HUES64 (cell line): Measurements from ENCODE around the gene NOL6.

Source experiments
- H3K27ac ChIP-seq: 2 replicates; pipeline ENCODE4 v1.7.0; 2013; ENCODE audit warnings: low read depth, low read length, inconsistent platforms
- H3K27me3 ChIP-seq: 2 replicates; pipeline ENCODE4 v1.6.1; 2013; ENCODE audit warnings: mild to moderate bottlenecking, low read length; ENCODE audit not compliant: insufficient read depth
- H3K36me3 ChIP-seq: 2 replicates; pipeline ENCODE4 v1.6.1; 2013; ENCODE audit warnings: mild to moderate bottlenecking, low read length; ENCODE audit not compliant: insufficient read depth
- H3K4me1 ChIP-seq: 2 replicates; pipeline ENCODE4 v1.6.1; 2013; ENCODE audit warnings: mild to moderate bottlenecking, low read length, moderate library complexity; ENCODE audit not compliant: insufficient read depth
- H3K4me3 ChIP-seq: 2 replicates; pipeline ENCODE4 v1.5.1; 2013; ENCODE audit warnings: mild to moderate bottlenecking, low read length, moderate library complexity
- H3K9ac ChIP-seq: 2 replicates; pipeline ENCODE4 v1.6.1; 2013; ENCODE audit warnings: mild to moderate bottlenecking, low read depth, low read length
- H3K9me3 ChIP-seq: 2 replicates; pipeline ENCODE4 v1.6.1; 2013; ENCODE audit warnings: low read depth, low read length; ENCODE audit not compliant: insufficient read depth
- WGBS: fragments of 150-250, 120-280 bp; methylation state at CpG from one replicate; pipeline ENCODE4 v1.1.7; 2013; ENCODE audit warnings: missing lambda C conversion rate; 5-methylcytosine and 5-hydroxymethylcytosine counted together

NOL6 gene

DNA sequence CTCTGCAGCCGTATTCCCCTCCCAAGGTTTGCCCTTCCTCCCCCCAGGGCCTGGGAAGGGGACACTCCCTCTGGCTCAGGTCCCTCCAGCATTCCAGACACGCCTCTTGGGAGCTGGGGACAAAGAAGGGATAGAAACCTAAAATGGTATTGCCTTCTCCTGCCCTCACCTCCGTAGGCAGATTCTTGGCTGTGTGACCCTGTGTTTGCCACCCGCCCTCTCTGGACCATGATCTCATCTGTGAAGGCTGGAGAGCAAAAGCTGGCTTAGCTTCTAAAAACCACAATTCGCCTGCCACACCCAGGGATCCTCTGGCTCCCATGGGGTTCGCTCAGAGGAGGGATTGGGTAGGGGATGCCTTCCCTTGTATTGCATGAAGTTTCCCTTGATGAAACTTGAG, 34.0 kb downstream of the NOL6 start:
- Histone ChIP-seq H3K9ac (no peak overlapping the region), H3K4me1 (no peaks in the 10 kb centered on the region), H3K27ac (no peak overlapping the region), H3K9me3 (no peaks in the 10 kb centered on the region), H3K27me3 (no peaks in the 10 kb centered on the region), H3K4me3 (no peak overlapping the region), H3K36me3 (no peaks in the 10 kb centered on the region)
- WGBS: 79% methylated on average over 6 of the region's 6 CpGs

DNA sequence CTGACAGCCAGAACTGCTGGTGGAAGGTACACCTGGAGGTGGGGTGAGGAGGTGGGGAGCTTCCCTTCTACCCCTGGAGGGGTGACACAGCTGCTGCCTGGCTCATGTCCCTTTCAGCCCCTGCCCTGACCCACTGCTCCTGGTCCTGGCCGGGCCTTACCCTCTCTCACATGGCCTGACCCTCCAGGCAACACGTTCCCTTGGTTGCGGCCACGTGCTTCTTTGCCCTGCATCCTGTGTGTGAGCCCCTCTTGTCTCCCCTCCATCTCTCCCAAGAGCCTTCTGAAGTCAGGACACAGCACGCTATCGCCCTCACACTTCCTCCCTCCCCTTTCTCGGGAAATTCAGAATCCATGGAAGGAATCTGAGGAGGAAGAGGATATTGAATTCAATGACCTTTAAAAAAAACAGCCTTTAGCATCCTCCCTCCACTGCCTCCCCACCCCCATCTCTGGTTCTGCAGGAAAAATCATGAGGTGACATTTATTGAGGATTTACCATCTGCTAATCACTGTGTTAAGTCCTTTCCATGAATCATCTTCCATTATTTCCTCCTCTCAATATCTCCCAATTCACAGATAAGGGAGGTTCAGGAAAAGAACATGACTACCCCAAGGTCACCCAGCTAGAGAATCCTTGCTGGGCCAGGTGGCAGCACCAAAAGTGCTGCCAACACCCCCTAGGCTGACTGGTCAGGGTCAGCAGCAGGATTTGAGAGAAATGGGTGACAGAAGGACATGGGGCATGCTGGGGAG, 34.6 kb downstream of the NOL6 start:
- Histone ChIP-seq H3K27ac (no peak overlapping the region), H3K4me3 (no peak overlapping the region), H3K9ac (no peak overlapping the region), H3K9me3 (no peaks in the 10 kb centered on the region), H3K4me1 (no peaks in the 10 kb centered on the region), H3K36me3 (no peaks in the 10 kb centered on the region), H3K27me3 (no peaks in the 10 kb centered on the region)
- 72% methylated on average over 5 of the region's 7 CpGs for WGBS

DNA sequence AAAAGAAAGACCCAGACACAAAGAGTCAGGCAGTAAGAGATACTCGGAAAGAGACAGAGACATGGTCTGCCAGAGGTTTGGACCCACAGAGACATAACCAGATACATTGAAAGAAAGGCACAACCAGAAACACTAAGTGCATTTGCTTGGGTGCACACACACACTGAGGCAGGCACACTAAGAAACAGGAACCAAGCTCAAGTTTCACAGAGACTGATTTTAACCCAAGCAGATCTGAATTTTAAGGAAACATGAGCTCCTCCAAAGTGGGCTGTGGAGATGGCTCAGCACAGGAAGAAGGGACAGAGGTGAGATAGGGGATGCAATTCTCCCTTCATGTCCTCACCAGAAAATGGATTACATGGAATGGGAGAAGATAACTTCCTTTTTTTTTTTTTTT, 35.8 kb downstream of the NOL6 start:
- Histone ChIP-seq H3K9me3 (no peaks in the 10 kb centered on the region), H3K36me3 (no peaks in the 10 kb centered on the region), H3K4me1 (no peaks in the 10 kb centered on the region), H3K27me3 (no peaks in the 10 kb centered on the region), H3K4me3 (no peak overlapping the region), H3K27ac (no peak overlapping the region), H3K9ac (no peak overlapping the region)
- 100% methylated on average over 1 of the region's 1 CpG for WGBS

DNA sequence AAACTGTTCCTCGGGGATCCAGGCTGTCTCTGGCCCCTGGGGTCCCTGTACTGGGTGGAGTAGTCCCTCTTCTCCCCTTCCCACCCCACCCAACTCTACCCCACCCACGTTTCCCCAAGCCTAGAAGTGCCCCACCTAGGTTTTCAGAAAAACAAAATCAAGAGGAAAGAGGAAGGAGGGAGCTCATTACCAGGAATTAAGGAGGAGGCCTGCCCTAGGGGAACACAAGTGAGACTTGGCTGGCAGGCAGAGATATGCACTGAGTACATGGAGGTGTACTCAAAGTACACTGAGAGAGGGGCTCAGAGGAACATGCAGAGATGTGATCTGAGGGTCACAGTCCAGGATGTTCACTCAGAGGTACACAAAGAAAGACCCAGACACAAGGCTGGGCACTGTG, 36.5 kb downstream of the NOL6 start:
- H3K36me3 ChIP-seq: no peaks in the 10 kb centered on the region
- no peaks in the 10 kb centered on the region for H3K27me3 ChIP-seq
- H3K9ac ChIP-seq: no peak overlapping the region
- no peaks in the 10 kb centered on the region for H3K4me1 ChIP-seq
- H3K9me3 ChIP-seq: no peaks in the 10 kb centered on the region
- 100% methylated on average over 1 of the region's 2 CpGs for WGBS
- H3K27ac ChIP-seq: no peak overlapping the region
- no peak overlapping the region for H3K4me3 ChIP-seq

DNA sequence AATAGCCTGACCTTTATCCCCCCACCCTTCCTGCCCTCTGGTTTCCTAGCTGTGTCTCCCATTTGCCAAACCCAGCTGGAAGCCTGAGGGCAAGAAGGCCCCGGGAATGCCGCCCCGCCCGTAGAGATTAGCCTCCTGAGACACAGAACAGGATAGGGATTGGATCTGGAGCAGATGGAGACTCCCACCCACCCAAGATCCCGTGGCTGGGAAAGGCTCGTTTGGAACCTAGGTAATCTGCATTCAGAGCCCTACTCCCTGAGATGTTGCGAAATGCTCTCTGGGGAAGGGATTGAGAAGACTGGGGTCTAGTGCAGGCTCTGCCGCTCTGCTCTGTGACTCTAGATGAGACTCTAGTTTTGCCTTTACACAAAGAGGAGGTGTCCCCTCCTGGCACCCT, 37.3 kb downstream of the NOL6 start:
- Histone ChIP-seq H3K27me3 (no peaks in the 10 kb centered on the region), H3K9me3 (no peaks in the 10 kb centered on the region), H3K4me1 (no peaks in the 10 kb centered on the region), H3K4me3 (no peak overlapping the region), H3K9ac (no peak overlapping the region), H3K27ac (no peak overlapping the region), H3K36me3 (no peaks in the 10 kb centered on the region)
- WGBS: 73% methylated on average over 8 of the region's 8 CpGs

DNA sequence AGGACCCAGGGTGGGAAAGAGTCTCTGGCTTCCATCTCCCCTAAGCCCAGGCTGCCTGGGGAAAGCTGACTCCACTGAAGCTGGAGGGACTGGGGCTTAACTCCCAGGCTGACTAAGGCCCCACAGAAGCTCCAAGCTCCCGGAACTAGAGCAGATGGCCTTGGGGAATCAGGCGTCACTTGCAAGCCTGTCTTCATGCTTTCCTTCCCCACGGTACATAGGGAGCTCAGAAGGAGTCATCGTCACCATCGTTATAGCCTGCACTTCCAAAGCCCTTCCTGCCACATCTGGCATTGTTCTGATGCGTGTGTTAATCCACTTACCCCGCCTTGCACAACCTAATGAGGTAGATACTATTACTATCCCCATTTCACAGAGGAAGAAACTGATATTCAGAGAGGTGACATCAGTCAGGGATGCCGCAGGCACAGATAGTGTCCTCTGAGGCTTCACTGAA, 37.9 kb downstream of the NOL6 start:
- H3K9ac ChIP-seq: no peak overlapping the region
- no peaks in the 10 kb centered on the region for H3K36me3 ChIP-seq
- H3K9me3 ChIP-seq: no peaks in the 10 kb centered on the region
- H3K4me1 ChIP-seq: no peaks in the 10 kb centered on the region
- no peak overlapping the region for H3K27ac ChIP-seq
- no peak overlapping the region for H3K4me3 ChIP-seq
- H3K27me3 ChIP-seq: no peaks in the 10 kb centered on the region
- WGBS: 87% methylated on average over 8 of the region's 8 CpGs

DNA sequence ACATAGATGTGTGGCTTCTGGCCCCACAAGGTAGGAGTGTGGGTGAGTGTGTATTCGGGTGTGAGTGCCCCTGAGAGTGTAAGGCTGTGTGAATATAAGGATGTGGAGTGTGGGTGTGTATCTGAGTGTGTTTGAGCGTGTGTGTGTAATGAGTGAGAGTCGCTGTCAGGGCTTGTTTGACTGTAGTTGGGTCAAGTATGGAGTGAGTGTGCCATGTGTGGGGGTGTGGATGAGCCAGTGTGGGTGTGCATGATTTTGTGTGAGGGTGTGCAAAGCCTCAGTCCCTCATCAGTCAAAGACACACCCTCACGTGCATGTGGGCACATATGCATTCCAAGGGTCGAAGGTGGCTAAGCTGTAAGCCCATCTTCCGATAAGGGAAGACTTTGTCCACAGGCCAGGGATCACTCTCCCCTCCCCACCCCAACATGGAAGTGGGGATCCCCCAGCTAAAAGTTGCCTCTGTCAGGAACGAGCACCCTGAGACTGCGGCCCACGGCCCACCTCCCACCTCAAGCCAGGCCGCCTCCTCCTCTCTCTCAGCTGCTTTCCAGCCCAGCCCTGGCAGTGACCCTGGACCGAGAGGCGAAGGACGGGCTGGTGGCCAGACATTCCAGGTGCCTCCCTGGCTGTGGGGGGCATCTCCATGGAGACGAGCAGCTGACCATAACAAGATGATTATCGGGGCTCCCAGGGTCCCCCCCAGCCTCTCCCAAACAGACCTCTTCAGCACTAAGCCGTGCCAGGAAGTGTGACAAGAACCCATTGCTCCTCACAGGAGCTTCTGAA, 39.2 kb downstream of the NOL6 start:
- no peaks in the 10 kb centered on the region for H3K9me3 ChIP-seq
- H3K36me3 ChIP-seq: no peaks in the 10 kb centered on the region
- H3K27me3 ChIP-seq: no peaks in the 10 kb centered on the region
- H3K4me3 ChIP-seq: no peak overlapping the region
- no peak overlapping the region for H3K27ac ChIP-seq
- no peaks in the 10 kb centered on the region for H3K4me1 ChIP-seq
- WGBS: 90% methylated on average over 16 of the region's 16 CpGs
- H3K9ac ChIP-seq: no peak overlapping the region

DNA sequence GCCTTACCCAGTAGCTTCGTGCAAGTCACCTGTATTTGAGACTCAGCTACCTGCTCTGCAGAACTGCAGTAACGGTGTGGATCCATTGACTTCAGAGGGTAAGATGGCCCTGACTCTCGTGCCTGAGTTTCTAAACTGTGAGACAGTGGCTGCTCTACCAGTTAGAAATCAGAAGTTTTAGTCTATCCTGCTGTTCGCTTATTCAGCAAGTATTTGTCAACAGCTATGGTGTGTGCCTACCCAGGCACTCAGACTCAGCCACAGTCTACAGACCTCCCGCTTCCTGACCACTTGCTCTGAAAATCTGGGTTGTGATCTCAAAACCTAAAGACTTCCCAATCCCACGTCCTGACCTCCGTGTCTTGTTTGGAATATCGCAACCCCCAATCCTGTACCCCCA, 39.9 kb downstream of the NOL6 start:
- Histone ChIP-seq H3K9me3 (no peaks in the 10 kb centered on the region), H3K9ac (no peak overlapping the region), H3K27ac (no peak overlapping the region), H3K36me3 (no peaks in the 10 kb centered on the region), H3K27me3 (no peaks in the 10 kb centered on the region), H3K4me1 (no peaks in the 10 kb centered on the region), H3K4me3 (no peak overlapping the region)
- WGBS: 94% methylated on average over 8 of the region's 8 CpGs

DNA sequence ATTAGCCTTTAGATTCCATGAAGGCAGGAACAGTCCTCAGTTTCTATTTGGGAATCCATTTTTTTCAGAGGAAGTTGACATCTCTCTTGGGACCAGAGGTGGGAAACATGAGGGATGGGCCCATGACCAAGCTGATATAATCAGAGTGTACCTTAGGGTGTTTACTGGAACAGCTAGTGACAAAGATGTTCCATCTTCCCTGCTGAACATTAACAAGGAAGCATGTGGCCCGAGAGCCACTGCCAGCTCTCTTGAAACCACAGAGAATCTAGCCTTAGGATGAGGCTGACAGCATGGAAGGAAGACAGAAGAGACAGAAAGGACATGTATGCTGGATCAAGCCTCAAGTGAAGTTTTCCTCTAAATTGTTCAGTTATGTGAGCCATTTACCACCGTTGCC, 42.3 kb downstream of the NOL6 start:
- 95% methylated on average over 2 of the region's 2 CpGs for WGBS
- H3K9me3 ChIP-seq: no peaks in the 10 kb centered on the region
- no peak overlapping the region for H3K27ac ChIP-seq
- no peaks in the 10 kb centered on the region for H3K4me1 ChIP-seq
- H3K27me3 ChIP-seq: no peaks in the 10 kb centered on the region
- H3K4me3 ChIP-seq: no peak overlapping the region
- no peak overlapping the region for H3K9ac ChIP-seq
- no peaks in the 10 kb centered on the region for H3K36me3 ChIP-seq

DNA sequence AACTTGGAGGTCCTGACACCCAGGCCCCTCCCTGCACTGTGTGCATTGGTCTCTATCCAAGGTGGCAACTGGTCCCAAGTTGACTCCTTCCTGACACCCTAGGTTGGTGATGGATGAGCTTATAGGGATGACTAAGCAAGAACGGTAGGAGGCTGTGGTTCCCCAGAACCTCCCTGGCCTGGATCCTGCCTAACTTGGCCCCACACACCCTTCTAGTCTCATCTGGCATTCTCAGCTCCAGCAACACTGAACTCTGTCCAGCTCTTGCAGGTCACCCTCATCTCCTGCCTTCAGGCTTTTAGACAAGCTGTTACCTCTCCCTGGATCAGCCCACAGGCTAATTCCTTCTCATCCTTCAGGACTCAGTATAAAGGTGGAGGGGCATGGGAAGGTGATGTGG, 42.8 kb downstream of the NOL6 start:
- Histone ChIP-seq H3K9ac (no peak overlapping the region), H3K27me3 (no peaks in the 10 kb centered on the region), H3K9me3 (no peaks in the 10 kb centered on the region), H3K36me3 (no peaks in the 10 kb centered on the region), H3K4me3 (no peak overlapping the region), H3K27ac (no peak overlapping the region), H3K4me1 (no peaks in the 10 kb centered on the region)
- WGBS: 89% methylated on average over 1 of the region's 1 CpG

DNA sequence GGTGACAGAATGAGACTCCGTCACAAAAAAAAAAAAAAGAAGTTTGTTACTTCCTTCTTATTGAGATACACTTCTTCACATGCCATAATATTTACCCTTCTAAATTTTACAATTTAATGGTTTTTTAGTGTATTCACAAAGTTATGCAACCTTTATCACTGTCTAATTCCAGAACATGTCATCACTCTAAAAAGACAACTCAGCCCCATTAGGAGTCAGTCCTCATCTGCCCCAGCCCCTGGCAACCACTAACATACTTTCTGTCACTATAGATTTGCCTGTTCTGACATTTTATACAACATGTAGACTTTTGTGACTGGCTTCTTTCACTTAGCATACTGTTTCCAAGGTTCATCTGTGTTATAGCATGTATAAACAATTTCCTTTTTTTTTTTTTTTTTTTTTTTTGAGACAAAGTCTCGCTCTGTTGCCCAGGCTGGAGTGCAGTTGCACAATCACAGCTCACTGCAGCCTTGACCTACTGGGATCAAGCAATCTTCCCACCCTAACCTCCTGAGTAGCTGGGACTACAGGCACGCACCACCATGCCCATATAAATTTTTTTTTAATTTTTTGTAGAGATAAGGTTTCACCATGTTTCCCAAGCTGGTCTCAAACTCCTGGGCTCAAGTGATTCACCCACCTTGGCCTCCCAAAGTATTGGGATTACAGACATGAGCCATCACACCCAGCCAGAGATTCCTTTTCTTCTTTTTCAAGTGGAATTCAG, 44.3 kb downstream of the NOL6 start:
- no peaks in the 10 kb centered on the region for H3K4me1 ChIP-seq
- H3K27ac ChIP-seq: no peak overlapping the region
- no peaks in the 10 kb centered on the region for H3K36me3 ChIP-seq
- no peaks in the 10 kb centered on the region for H3K27me3 ChIP-seq
- H3K9me3 ChIP-seq: no peaks in the 10 kb centered on the region
- H3K4me3 ChIP-seq: no peak overlapping the region
- 96% methylated on average over 2 of the region's 3 CpGs for WGBS
- H3K9ac ChIP-seq: no peak overlapping the region
